Right cardiac atrium (tissue), 5 donors: ENCODE measurements around the gene LRRC37A. TPM values are rescaled to one million over a fixed set of nuclear protein-coding genes. Genes with fewer than 3 reads are reported as not detected.
"Not testable (repeated sequence)": the region's sequence is repeated elsewhere in the genome, so short reads cannot be mapped to it uniquely, and the experiment has no call there.

Experiments
- ATAC-seq, 2 donors: fragments of 200-7000 bp; cut with Tn5 transposase; one replicate each; pipeline versions ENCODE4 v1.8.0 to v1.9.1; 2020; ENCODE audit warnings: moderate library complexity in 2 of 2, mild to moderate bottlenecking in 1 of 2
- DNase-seq, 3 donors: peaks; one replicate each; pipeline ENCODE4 v3.0.0-alpha.2; 2020
- H3K27ac ChIP-seq: one replicate; pipeline ENCODE4 v1.5.1; 2013; ENCODE audit warnings: mild to moderate bottlenecking, low read length, control low read depth, moderate library complexity
- H3K27me3 ChIP-seq: one replicate; pipeline ENCODE4 v1.6.1; 2013; ENCODE audit not compliant: control insufficient read depth, insufficient read depth
- H3K4me1 ChIP-seq: one replicate; pipeline ENCODE4 v1.6.1; 2013; ENCODE audit warnings: low read length; ENCODE audit not compliant: control insufficient read depth, insufficient read depth
- H3K4me3 ChIP-seq: one replicate; pipeline ENCODE4 v1.5.1; 2013; ENCODE audit warnings: low read length, control low read depth
- H3K9me3 ChIP-seq: one replicate; pipeline ENCODE4 v1.6.1; 2013; ENCODE audit warnings: low read length; ENCODE audit not compliant: control insufficient read depth
- WGBS: extraction: QIAGEN DNeasy Blood & Tissue Kit; methylation state at CpG from one replicate; pipeline ENCODE4 v1.1.7; 2013; 5-methylcytosine and 5-hydroxymethylcytosine counted together
- intact Hi-C, 4 donors: fragments of 100-400 bp; cut with DNase I; formaldehyde crosslinking; loops; one replicate each; pipeline versions ENCODE4 v1.11.0 to v1.14.0; 2022 to 2023
- polyA plus RNA-seq: library from polyadenylated mRNA; stranded (reverse); fragments of 200-250 nt; gene quantifications from one replicate; pipeline ENCODE4 v1.2.3, GENCODE V29; 2013
- total RNA-seq, 4 donors: library from RNA; stranded (reverse); fragmentation: NEBNext Ultra II Directional; extraction: Animal tissue kit (Norgen Biotek cat#: 25700); gene quantifications; one replicate each; pipeline ENCODE4 v1.2.1, GENCODE V29; 2021
- donor health status: healthy with polysubstance abuse.
- donor health status: DM: no; HTN: yes; CAD: no.
- donor health status: DM: no; HTN: no; CAD: no.
- donor health status: DM: no; HTN: yes; CAD: no; lungs with severe emphysema.
- donor health status: DM: yes; HTN: yes; CAD: no.

LRRC37A gene
- total and polyA plus RNA-seq, 5 donors, result 0.91 to 2.0 (median 1.6) TPM

DNA sequence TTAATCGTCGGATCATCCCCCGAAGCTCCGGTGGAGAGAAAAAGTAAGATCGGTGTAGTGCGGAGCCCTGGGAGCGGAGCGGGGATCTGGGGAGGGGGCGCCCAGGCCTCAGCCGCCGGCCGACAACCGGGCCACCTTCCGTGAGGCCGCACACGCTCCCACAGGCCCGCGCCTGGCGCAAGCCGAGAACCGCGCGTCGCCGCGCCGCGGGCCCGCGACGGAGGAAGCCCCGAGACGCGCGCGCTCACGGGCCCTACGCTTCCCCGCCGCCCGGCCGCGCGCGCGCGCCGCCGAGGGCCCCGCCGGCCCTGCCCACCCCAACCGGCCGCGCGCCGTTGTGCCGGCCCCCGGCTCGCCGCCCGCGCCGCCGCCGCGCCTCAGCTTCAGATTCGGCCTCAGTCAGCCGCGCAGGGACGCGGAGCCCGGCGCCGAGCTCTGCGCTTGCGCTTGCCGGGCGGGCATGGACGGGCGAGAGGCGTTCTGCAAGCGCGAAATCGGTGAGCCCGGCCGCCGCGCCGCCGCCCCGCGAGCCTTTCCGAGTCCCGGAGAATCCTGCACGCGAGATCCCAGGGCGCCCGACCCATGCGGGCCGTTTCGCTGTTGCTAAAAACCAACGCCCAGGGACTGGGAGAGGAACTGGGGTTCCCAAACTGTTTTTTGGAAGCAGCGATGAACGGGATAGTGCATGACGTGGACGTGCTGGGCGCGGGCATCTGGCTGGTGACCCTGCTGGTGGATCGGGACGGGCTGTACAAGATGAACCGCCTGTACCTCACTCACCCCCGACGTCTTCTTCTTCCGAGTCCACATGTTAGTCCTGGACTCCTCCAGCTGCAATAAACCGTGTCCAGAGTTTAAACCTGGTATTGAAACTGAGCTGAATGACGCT is 28.0 kb upstream of the LRRC37A start:
- intact Hi-C loops, result no loop called here
- under 1% methylated on average over 116 of the region's 116 CpGs for WGBS
- Histone ChIP-seq H3K4me1 (no peaks in the 10 kb centered on the region), H3K4me3 (peak overlapping the region; percentile 79), H3K27ac (peak overlapping the region; percentile 83), H3K27me3 (no peaks in the 10 kb centered on the region), H3K9me3 (no peaks in the 10 kb centered on the region)
- ATAC-seq, result peak; percentile 93 to 95
- DNase-seq, result peak; percentile 86 to 97 (median 94)

DNA sequence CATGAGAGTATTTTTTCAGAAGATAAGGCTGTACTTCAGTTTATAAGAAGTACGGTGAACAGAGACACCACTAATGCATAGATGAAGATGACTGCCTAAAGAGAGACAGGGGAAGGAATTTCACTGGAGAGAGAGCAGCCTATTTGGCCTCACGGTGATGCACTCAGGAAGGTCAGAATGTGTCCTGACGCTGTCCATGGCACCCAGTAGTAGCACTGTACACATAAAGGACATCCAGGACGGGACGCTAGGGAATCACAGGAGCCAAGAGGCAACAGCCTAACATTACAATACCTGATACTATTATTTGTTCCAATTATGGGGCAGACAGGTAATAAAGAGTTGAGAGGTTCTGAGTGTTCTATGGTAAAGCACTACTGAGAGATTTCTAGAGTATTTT is 24.9 kb upstream of the LRRC37A start:
- ATAC-seq, result no peak
- no peaks in the 10 kb centered on the region for H3K27me3 ChIP-seq
- intact Hi-C loops, result no loop called here
- no peak overlapping the region for H3K4me3 ChIP-seq
- 53% methylated on average over 5 of the region's 5 CpGs for WGBS
- no peak for DNase-seq
- H3K4me1 ChIP-seq, result no peaks in the 10 kb centered on the region
- no peak overlapping the region for H3K27ac ChIP-seq
- no peaks in the 10 kb centered on the region for H3K9me3 ChIP-seq

DNA sequence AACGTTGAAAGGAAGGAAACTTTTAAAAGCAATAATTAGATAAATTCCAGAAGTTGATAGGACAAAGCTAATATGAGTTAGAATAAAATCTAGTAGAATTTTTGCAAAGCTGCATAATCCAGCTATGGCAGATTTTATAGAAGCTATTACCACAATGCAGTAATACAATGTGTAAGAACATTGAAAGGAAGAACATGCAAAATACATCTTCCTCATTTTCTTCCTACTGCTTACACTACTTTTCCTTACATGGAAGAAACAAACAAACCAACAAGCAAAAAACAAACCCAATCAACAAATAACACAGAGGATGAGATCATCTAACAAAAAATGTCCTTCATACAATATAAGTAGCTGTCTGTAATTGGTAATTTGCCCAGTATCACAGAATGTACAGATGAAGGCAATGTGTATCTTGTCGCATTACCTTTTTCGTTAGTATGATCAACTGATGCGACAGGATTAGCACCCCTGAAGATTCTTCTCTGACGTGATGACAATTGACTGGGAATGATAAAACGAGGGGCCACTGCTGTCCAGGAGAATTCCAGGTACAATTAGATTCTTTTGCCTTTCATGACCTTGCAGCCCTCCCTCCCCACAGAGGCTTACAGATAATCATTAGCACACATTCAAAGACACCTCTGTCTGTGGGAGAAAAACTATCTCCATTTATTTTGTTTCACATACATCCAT is 21.2 kb upstream of the LRRC37A start:
- DNase-seq (no peak), ATAC-seq (no peak)
- H3K4me1 ChIP-seq, result no peaks in the 10 kb centered on the region
- WGBS, result 62% methylated on average over 6 of the region's 6 CpGs
- H3K27ac ChIP-seq, result no peak overlapping the region
- intact Hi-C loops, result no loop called here
- H3K27me3 ChIP-seq, result no peaks in the 10 kb centered on the region
- H3K4me3 ChIP-seq, result no peak overlapping the region
- H3K9me3 ChIP-seq, result no peaks in the 10 kb centered on the region

DNA sequence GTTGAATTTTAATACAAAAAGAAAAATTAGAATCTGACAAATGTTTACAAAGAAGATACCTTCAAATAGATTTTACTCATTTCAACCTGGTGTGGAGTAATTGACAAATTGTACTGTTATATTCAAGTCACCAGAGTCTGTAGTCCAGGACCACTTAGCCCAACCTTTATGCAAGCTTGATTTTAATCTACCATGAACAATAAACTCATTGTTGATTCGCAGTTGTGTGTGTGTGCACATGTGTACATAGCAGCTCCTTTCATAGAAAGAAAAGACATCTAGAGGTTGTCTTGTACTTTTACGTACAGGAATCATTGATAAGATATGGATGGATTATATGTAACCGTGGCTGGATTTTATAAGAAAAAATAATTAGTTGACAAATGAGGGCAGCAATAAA is 20.7 kb upstream of the LRRC37A start:
- H3K4me1 ChIP-seq, result no peaks in the 10 kb centered on the region
- H3K27me3 ChIP-seq, result no peaks in the 10 kb centered on the region
- H3K9me3 ChIP-seq, result no peaks in the 10 kb centered on the region
- 82% methylated on average over 3 of the region's 3 CpGs for WGBS
- ATAC-seq, result no peak
- H3K4me3 ChIP-seq, result no peak overlapping the region
- no peak overlapping the region for H3K27ac ChIP-seq
- DNase-seq, result no peak
- intact Hi-C loops, result no loop called here

DNA sequence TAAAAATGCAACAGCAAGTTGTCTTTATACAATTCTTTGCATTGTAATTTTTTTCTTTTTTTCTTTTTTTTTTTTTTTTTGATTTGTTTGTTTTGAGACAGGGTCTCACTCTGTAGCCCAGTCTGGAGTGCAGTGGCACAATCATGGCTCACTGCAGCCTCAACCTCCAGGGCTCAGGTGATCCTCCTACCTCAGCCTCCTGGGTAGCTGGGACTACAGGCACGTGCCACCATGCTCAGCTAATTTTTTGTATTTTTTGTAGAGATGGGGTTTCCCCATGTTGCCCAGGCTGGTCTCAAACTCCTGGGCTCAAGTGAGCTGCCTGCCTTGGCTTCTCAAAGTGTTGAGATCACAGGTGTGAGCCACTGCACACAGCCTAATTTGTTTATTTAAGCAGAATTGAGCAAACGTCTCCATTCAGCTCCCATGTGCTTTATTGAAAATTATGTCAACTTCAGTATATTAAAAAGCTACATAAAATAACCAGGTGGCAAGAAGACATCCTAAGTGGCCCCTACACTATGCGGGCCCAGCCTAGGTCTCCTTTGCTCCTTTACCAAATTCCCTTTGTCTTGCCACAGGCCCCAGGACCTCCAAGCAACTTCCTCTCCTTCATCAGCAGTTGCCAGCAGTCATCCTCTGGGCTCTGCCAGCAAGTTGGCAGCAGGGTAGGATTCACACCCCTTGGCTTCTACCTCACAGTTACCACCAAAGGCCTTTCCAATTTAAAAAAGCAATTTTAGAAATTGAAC is 18.0 kb upstream of the LRRC37A start:
- WGBS, result 82% methylated on average over 3 of the region's 3 CpGs
- H3K27me3 ChIP-seq, H3K4me1 ChIP-seq, DNase-seq, H3K27ac ChIP-seq, intact Hi-C loops, H3K9me3 ChIP-seq, H3K4me3 ChIP-seq: not testable (repeated sequence)
- ATAC-seq, result peak in 1 of 2 donors; percentile 28

DNA sequence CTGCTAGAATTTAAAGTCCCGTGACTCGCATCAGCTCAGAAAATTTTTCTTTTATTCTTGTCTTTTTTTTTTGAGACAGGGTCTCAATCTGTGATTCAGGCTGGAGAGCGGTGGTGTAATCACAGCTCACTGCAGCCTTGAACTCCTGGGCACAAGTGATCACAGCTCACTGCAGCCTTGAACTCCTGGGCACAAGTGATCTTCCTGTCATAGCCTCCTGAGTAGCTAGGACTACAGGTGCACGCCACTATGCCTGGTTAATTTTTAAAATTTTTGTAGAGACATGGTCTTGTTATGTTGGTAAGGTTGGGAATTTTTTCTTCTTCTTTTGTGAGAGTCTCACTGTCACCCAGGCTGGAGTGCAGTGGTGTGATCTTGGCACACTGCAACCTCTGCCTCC is 13.6 kb upstream of the LRRC37A start:
- 90% methylated on average over 4 of the region's 4 CpGs for WGBS
- not testable (repeated sequence) for ATAC-seq, H3K9me3 ChIP-seq, H3K4me3 ChIP-seq, DNase-seq, H3K27me3 ChIP-seq, H3K4me1 ChIP-seq, H3K27ac ChIP-seq
- intact Hi-C loops, result loop anchor here in 1 of 4 donors (10.0 kb wide), 1 partner anchor 277 kb away; no protein-coding TSS in a partner anchor

DNA sequence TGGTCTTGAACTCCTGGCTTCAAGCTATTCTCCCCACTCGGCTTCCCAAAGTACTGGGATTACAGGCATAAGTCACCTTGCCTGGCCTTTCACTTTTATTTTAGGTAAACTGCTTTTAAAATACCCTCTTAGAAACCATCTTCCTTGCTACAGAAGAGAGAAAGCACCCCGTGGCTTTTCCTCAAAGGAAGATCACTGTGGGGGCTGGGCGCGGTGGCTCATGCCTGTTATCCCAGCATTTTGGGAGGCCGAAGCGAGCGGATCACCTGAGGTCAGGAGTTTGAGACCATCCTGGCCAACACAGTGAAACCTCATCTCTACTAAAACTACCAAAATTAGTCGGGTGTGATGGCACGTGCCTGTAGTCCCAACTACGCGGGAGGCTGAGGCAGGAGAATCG is 12.3 kb upstream of the LRRC37A start:
- 94% methylated on average over 12 of the region's 12 CpGs for WGBS
- not testable (repeated sequence) for H3K9me3 ChIP-seq, H3K4me3 ChIP-seq, DNase-seq, H3K27me3 ChIP-seq, ATAC-seq, H3K4me1 ChIP-seq, H3K27ac ChIP-seq
- intact Hi-C loops, result loop anchor here in 1 of 4 donors (10.0 kb wide), 1 partner anchor 278 kb away; no protein-coding TSS in a partner anchor

DNA sequence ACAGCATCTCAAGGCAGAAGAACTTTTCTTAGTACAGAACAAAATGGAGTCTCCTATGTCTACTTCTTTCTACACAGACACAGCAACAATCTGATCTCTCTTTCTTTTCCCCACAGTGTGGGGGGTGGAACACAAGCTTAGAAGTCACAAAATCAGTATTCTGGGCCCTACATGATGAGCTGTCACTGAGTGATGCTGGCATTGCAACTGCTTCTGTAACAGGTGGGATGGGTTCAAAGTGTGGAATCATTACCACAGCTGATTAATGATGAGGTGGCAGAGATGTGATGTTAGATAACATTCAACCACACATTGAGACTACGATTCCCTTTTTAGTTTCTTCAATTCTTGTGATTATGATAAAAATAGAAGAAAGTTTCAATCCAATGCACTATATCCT is 10.5 kb upstream of the LRRC37A start:
- H3K4me1 ChIP-seq, H3K4me3 ChIP-seq, H3K27me3 ChIP-seq, H3K27ac ChIP-seq, ATAC-seq, DNase-seq, H3K9me3 ChIP-seq: not testable (repeated sequence)
- 73% methylated on average over 1 of the region's 1 CpG for WGBS
- intact Hi-C loops, result loop anchor here in 1 of 4 donors (10.0 kb wide), 1 partner anchor 280 kb away; no protein-coding TSS in a partner anchor

DNA sequence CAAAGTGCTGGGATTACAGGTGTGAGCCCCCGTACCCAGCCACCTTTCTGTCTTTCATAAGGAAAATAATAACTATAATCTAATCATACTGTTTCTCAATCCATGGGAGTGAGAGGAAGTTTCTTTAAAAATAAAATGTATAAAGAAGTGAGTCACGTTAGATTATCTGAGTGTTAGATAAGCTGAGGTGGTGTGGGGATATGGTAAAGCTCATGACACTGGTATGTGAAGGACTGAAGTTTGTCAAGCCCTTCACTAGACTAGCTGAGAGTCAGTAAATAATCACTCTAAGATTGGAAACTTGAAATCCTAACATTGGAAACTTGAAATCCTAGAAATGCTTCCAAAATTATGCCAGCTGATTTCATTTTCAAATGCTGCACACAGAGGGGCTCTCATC is 9.4 kb upstream of the LRRC37A start:
- DNase-seq, H3K9me3 ChIP-seq, H3K27me3 ChIP-seq, H3K4me1 ChIP-seq, H3K27ac ChIP-seq, H3K4me3 ChIP-seq, ATAC-seq: not testable (repeated sequence)
- intact Hi-C loops, result loop anchor here in 1 of 4 donors (10.0 kb wide), 1 partner anchor 281 kb away; no protein-coding TSS in a partner anchor
- WGBS, result 73% methylated on average over 2 of the region's 2 CpGs

DNA sequence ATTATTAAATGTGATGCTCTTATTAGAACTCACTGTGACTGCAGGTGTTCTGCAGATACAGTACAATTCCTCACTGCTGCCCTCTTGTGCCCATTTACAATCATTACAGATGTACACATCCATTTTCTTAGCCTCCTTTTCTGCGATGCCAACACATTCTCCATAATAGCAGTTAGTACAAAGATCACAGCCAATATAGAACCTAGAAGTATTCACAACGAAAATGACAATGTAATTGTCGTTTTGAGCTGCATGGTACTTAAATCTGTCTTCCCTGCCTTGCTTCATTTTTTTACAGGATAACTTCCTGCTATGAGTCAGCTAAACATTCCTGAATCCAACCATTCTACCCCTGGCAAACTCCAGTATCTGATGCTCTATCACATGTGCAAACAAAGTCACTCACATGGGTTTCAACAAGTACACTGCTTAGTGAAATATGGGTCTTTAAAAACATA is 8.1 kb upstream of the LRRC37A start:
- not testable (repeated sequence) for H3K9me3 ChIP-seq, H3K4me3 ChIP-seq, DNase-seq, H3K27ac ChIP-seq, H3K27me3 ChIP-seq, H3K4me1 ChIP-seq
- peak; percentile 67 to 82 for ATAC-seq
- intact Hi-C loops, result loop anchor here in 1 of 4 donors (10.0 kb wide), 1 partner anchor 282 kb away; no protein-coding TSS in a partner anchor
- 2% methylated on average over 3 of the region's 3 CpGs for WGBS
